ENCODE data around the gene TMEM72.
A peak's percentile ranks its signal among the peaks of the same experiment; 100 is the strongest.

The TMEM72 gene

DNA sequence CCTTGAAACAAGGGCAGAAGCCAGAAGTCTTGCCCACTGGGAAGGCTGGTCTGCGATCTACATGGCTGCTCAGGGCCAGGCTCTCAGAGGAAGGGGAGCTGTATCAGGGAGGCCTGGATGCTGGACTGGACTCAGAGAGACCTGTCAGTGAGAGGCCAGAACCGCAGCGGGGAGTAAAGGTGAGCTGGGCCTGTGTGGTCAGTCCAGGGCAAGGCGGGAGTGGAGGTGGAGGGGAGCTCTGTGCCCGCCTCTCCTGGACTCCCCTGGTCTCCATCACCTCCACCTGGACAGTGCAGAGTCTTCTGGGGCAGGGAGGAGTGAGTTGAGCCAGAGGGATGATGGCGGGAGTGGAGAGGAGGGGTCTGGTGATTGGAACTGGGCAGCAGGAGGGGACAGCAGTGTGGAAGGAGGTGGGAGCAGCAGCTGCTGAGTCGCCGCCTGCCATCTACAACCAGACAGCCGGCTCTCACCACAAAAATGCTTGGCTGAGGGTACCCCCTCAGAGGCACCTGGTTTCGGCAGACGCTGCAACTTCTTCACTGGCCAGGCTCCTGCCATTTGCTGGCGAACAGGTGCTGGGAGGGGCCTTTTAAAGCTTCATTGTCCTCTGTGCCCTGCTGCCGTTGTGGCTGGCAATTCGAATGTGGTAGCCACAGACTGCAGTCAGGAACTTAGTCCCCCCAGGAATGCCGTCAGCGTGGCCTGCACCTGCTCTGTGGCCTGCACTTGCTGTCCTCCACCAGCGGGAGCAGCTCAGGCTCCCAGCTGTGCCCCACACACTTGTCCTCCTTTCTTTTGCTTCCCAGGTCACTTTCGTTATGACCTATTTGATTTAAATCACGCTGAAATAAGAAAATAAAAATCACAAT lies 52.0 kb downstream of the TMEM72 start:
- Mint-ChIP-seq H3K27me3 (ENCODE audit: low read depth) (no peaks in the 10 kb centered on the region), H3K36me3 (ENCODE audit: low read depth) (no peaks in the 10 kb centered on the region), H3K4me1 (ENCODE audit: low read depth) (peaks cover 25% of the 10 kb centered on the region), H3K4me3 (no peak overlapping the region), H3K9me3 (no peaks in the 10 kb centered on the region), H3K27ac (no peak overlapping the region)
- DNase-seq (ENCODE audit: low spot score): no peak

- Mint-ChIP-seq H3K27me3 (ENCODE audit: low read depth) (no peaks in the 10 kb centered on the region), H3K27ac (no peak overlapping the region), H3K4me1 (ENCODE audit: low read depth) (peaks cover 28% of the 10 kb centered on the region), H3K36me3 (ENCODE audit: low read depth) (no peaks in the 10 kb centered on the region), H3K9me3 (no peaks in the 10 kb centered on the region), H3K4me3 (no peak overlapping the region)
- no peak for DNase-seq (ENCODE audit: low spot score)
Measured at GRCh38 chr10:44963772-44964633, 52.9 kb downstream of the TMEM72 start.

DNA sequence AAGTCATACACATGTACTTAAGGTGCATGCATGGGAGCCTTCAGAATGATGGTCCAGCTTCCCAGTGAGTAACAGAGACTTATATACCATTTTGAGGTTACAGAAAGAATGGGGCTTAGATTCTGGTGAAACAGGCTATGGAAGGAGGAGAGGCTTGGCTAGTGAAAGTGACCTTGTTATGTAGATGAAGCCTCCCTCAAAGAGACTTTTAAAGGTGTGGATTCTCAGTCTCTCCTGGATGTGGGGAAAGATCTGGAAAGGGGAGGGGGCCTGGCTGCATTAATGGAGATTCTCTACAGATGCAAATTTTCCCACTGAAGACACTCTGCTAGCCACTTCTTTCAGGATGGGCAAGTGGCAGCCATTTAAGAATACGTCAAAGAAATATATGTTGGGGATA lies 54.0 kb downstream of the TMEM72 start:
- Mint-ChIP-seq H3K27me3 (ENCODE audit: low read depth) (no peaks in the 10 kb centered on the region), H3K4me3 (no peak overlapping the region), H3K9me3 (no peaks in the 10 kb centered on the region), H3K36me3 (ENCODE audit: low read depth) (no peaks in the 10 kb centered on the region), H3K4me1 (ENCODE audit: low read depth) (peaks cover 30% of the 10 kb centered on the region), H3K27ac (no peak overlapping the region)
- no peak for DNase-seq (ENCODE audit: low spot score)

GRCh38 chr10:44965651-44966097 lies 54.5 kb downstream of the TMEM72 start:
- H3K27ac Mint-ChIP-seq: no peak overlapping the region
- H3K36me3 Mint-ChIP-seq (ENCODE audit: low read depth): no peaks in the 10 kb centered on the region
- DNase-seq (ENCODE audit: low spot score): no peak
- no peaks in the 10 kb centered on the region for H3K27me3 Mint-ChIP-seq (ENCODE audit: low read depth)
- H3K9me3 Mint-ChIP-seq: no peaks in the 10 kb centered on the region
- no peak overlapping the region for H3K4me3 Mint-ChIP-seq
- peaks cover 27% of the 10 kb centered on the region for H3K4me1 Mint-ChIP-seq (ENCODE audit: low read depth)

DNA sequence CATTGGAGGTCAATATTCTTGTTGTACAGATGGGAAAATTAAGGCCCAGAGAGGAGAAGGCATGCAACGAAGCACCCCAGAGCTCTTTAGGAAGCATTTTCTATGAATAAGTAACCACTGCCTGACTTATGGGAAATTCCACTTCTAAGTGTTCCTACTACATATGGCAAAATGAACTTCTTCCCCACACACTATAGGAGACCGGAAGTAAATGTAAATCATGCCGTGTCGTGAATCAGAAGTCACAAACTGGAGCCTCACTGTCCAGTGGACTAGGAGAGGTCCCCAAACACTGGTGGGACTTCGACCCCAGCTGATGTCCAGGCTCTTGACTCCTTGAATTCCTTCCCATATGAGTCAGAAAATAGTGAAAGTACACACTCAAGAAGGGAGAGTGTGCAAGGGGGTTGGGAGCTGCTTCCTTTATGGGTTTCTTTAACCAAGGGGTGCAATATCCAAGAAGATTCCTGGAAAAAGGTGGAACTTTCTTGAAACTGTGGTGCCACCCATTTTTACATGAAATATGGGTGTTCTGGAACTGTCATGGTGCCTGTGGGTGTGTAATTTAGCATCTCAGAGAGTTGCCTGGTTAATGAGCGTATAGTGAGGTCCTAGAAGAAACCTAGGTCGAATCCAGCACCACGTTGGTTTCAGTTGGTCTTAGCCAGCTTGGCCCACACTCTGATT lies 55.1 kb downstream of the TMEM72 start:
- Mint-ChIP-seq H3K4me1 (ENCODE audit: low read depth) (peaks cover 25% of the 10 kb centered on the region), H3K36me3 (ENCODE audit: low read depth) (no peaks in the 10 kb centered on the region)

DNA sequence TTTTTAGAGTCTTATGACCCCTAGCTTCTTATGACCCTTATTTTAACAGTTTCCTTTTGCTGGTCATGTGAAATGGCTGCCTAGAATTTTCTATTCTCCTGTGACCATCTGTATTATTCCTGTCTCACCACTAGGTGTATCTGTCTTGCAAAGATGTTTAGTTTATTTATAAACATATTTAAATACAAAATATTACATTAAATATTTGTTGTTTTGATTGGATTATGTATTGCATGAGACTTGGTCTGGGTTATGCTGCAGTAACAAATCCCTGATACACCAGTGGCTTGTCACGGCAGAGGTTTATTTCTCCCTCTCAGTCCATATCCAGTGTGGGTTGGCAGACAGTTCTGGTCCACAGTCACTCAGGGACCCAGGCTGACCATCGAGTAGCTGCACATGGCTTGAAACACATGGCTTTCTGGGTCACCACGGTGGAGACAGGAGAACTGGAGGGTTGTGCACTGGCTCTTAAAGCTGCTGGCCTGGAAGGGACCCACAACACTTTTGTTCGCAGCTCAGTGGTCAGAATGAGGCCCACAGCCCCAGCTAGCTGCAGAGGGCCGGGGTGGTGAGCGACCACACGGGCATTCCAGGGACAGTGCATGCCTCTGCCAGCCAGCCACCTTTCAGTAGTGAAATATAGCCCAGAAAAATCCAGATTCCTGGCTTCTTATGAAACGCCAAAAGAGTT lies 55.8 kb downstream of the TMEM72 start:
- peaks cover 25% of the 10 kb centered on the region for H3K4me1 Mint-ChIP-seq (ENCODE audit: low read depth)
- no peaks in the 10 kb centered on the region for H3K27me3 Mint-ChIP-seq (ENCODE audit: low read depth)
- no peaks in the 10 kb centered on the region for H3K36me3 Mint-ChIP-seq (ENCODE audit: low read depth)
- no peak overlapping the region for H3K27ac Mint-ChIP-seq
- no peak for DNase-seq (ENCODE audit: low spot score)
- no peaks in the 10 kb centered on the region for H3K9me3 Mint-ChIP-seq
- no peak overlapping the region for H3K4me3 Mint-ChIP-seq

More for the DNA sequence above, 55.1 kb downstream of the TMEM72 start:
- Mint-ChIP-seq H3K27me3 (ENCODE audit: low read depth) (no peaks in the 10 kb centered on the region), H3K27ac (no peak overlapping the region), H3K4me3 (no peak overlapping the region), H3K9me3 (no peaks in the 10 kb centered on the region)
- DNase-seq (ENCODE audit: low spot score): no peak

- Mint-ChIP-seq H3K4me3 (peak overlapping the region; percentile 35), H3K36me3 (ENCODE audit: low read depth) (no peaks in the 10 kb centered on the region), H3K4me1 (ENCODE audit: low read depth) (peaks cover 25% of the 10 kb centered on the region), H3K27me3 (ENCODE audit: low read depth) (no peaks in the 10 kb centered on the region), H3K9me3 (no peaks in the 10 kb centered on the region), H3K27ac (peak overlapping the region; percentile 67)
- no peak for DNase-seq (ENCODE audit: low spot score)
Measured at GRCh38 chr10:44967616-44968015, 56.5 kb downstream of the TMEM72 start.

DNA sequence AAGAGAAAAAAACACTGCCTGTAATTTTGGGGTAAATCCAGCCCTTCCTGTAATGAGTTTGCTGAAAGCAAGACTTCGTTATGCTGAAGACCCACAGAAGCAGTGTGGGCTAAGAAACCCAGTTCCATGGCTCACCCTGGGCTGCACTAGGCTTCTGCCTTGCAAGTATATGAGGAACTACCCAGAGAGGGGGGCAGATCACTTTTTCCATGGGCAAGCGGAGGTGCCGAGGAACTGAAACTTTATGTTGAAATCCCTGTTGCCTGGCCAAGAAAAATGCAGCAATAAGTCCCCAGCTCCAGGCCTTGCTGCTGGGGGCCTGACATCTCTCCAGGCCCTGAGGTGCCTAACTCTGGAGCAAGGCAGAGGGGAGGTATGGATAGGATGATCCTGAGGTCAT lies 57.0 kb downstream of the TMEM72 start:
- no peaks in the 10 kb centered on the region for H3K9me3 Mint-ChIP-seq
- H3K4me1 Mint-ChIP-seq (ENCODE audit: low read depth): peaks cover 25% of the 10 kb centered on the region
- peak overlapping the region; percentile 67 for H3K27ac Mint-ChIP-seq
- no peaks in the 10 kb centered on the region for H3K27me3 Mint-ChIP-seq (ENCODE audit: low read depth)
- no peaks in the 10 kb centered on the region for H3K36me3 Mint-ChIP-seq (ENCODE audit: low read depth)
- peak overlapping the region; percentile 35 for H3K4me3 Mint-ChIP-seq
- DNase-seq (ENCODE audit: low spot score): no peak

DNA sequence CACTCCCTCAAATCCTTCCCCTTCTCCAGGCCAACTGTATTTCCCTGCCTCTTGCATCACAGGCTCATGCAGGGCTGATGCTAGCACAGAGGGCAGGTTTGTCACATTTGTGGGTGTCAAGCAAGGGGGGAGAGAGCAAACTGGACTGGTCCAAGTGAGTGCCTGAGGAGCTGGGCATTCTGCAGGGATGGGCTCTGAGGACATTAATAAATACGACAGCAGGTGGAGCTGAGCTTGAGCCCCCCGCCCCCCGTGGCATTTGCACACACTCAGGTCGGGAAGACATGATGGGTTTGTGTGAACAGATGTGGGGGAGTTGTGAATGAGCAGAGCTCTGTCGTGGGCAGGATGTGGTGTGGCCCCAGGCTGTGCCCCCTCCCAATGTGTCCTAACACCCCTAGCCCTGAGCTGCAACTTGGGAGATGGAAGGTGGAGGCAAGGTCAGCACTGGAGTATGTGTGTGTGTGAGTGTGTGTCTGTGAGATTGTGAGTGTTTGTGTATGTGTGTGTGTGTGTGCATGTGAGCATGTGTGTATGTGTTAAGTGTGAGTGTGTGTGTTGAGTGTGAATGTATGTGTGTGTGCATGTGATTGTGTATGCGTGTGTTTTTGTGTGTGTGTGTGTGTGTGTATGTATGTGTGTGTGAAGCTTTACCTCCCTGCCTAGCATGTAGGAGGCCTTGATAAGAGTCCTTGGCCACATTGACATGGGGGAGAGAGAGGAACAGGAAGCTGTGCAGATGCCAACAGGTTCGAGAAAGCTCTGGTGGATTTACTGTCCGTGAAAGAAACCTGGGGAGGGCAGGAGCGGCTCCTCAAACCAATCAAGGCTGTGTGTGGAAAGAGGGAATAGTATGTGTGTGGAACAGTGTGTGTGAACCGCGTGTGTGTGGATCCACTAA lies 57.6 kb downstream of the TMEM72 start:
- H3K9me3 Mint-ChIP-seq: no peaks in the 10 kb centered on the region
- peak overlapping the region; percentile 29 for H3K27ac Mint-ChIP-seq
- no peaks in the 10 kb centered on the region for H3K27me3 Mint-ChIP-seq (ENCODE audit: low read depth)
- no peak for DNase-seq (ENCODE audit: low spot score)
- peak overlapping the region; percentile 0 for H3K4me3 Mint-ChIP-seq
- peaks cover 30% of the 10 kb centered on the region for H3K4me1 Mint-ChIP-seq (ENCODE audit: low read depth)
- H3K36me3 Mint-ChIP-seq (ENCODE audit: low read depth): no peaks in the 10 kb centered on the region

GRCh38 chr10:44969854-44970253 lies 58.7 kb downstream of the TMEM72 start:
- no peak for DNase-seq (ENCODE audit: low spot score)
- H3K4me3 Mint-ChIP-seq: no peak overlapping the region
- H3K27ac Mint-ChIP-seq: no peak overlapping the region
- H3K36me3 Mint-ChIP-seq (ENCODE audit: low read depth): no peaks in the 10 kb centered on the region
- no peaks in the 10 kb centered on the region for H3K9me3 Mint-ChIP-seq
- H3K4me1 Mint-ChIP-seq (ENCODE audit: low read depth): peaks cover 30% of the 10 kb centered on the region
- no peaks in the 10 kb centered on the region for H3K27me3 Mint-ChIP-seq (ENCODE audit: low read depth)

- H3K36me3 Mint-ChIP-seq (ENCODE audit: low read depth): no peaks in the 10 kb centered on the region
- H3K4me3 Mint-ChIP-seq: no peak overlapping the region
- H3K4me1 Mint-ChIP-seq (ENCODE audit: low read depth): peaks cover 29% of the 10 kb centered on the region
- no peaks in the 10 kb centered on the region for H3K9me3 Mint-ChIP-seq
- no peak overlapping the region for H3K27ac Mint-ChIP-seq
- no peaks in the 10 kb centered on the region for H3K27me3 Mint-ChIP-seq (ENCODE audit: low read depth)
- DNase-seq (ENCODE audit: low spot score): no peak
Measured at GRCh38 chr10:44970812-44971395, 59.8 kb downstream of the TMEM72 start.

DNA sequence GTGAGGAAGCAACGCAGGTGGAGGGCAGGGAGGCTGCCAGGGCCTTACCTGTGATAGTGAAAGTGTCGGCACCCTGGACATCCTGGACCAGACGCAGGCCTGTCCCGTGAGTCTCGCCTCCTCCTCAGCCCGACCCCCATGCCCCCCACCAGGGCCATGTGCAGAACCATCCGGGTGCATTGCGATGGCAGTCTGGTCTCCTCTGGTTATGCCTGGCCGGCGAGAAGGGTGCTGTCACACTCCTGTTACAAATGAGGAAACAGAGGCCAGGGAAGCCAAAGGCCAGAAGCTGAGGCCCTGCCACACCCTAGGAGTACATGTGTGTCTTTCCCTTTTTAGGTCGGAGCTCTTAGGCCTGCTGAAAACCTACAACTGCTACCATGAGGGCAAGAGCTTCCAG lies 60.3 kb downstream of the TMEM72 start:
- Mint-ChIP-seq H3K4me3 (no peak overlapping the region), H3K4me1 (ENCODE audit: low read depth) (peaks cover 26% of the 10 kb centered on the region), H3K36me3 (ENCODE audit: low read depth) (no peaks in the 10 kb centered on the region), H3K27ac (no peak overlapping the region), H3K9me3 (no peaks in the 10 kb centered on the region), H3K27me3 (ENCODE audit: low read depth) (no peaks in the 10 kb centered on the region)
- no peak for DNase-seq (ENCODE audit: low spot score)

Data from T-helper 2 cell treated with Interferon-gamma antibody and Interleukin-4, amounts not matched to agents 5 μg/mL and 100 μg/mL, for 36 hours (primary cell).